Activated CD8-positive, alpha-beta memory T cell treated with anti-CD3 and anti-CD28 coated beads for 48 hours (primary cell): ENCODE results near the gene ENTPD2.
A peak's percentile ranks its signal among the peaks of the same experiment; 100 is the strongest.

ENCODE experiments used
- DNase-seq, 3 experiments: peaks; one replicate each; pipeline ENCODE4 v3.0.0-alpha.2; 2020; ENCODE audit warnings: low read depth in 2 of 3, low spot score in 2 of 3

The ENTPD2 gene

DNA sequence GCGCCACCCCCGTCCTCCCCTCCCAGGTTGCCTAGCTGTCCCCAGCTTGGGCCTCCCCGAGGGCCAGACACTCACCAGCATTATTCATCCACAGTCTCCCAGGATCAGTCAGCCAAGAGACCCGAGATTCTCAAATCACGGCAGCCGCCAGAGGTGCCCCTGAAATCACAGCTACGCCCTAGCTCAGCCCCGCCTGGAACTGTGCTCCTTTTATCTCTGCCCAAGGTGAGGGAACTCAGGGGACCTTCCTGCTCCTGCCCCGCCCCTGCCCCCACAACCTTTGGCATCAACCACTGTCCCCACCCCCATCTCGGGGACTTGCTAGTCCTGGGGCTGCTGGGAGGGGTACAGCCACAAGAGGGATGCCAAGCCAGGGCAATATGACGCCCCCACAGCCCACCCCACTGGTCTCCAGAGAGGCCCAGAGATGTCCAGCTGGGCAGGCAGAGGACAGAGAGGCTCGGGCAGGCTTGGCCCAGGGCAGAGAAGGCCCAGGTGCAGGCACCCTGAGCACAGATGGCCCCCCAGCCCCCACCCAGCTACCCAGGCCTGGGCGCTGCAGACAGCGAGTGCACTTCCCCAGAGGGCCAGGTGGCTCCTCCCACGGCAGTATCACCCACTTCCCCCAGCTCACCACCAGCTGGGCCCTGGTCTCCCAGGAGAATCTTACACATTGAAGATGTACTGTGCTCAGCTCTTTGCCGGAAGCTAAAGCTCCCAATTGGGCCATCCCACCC lies 21.8 kb downstream of the ENTPD2 start, which contains the start of gene FUT7:
TSS of gene FUT7 (minus strand) at position 185 of the 737 bp plus-strand sequence. CDS start at position 88, 97 bp downstream.
- no peak for DNase-seq

DNA sequence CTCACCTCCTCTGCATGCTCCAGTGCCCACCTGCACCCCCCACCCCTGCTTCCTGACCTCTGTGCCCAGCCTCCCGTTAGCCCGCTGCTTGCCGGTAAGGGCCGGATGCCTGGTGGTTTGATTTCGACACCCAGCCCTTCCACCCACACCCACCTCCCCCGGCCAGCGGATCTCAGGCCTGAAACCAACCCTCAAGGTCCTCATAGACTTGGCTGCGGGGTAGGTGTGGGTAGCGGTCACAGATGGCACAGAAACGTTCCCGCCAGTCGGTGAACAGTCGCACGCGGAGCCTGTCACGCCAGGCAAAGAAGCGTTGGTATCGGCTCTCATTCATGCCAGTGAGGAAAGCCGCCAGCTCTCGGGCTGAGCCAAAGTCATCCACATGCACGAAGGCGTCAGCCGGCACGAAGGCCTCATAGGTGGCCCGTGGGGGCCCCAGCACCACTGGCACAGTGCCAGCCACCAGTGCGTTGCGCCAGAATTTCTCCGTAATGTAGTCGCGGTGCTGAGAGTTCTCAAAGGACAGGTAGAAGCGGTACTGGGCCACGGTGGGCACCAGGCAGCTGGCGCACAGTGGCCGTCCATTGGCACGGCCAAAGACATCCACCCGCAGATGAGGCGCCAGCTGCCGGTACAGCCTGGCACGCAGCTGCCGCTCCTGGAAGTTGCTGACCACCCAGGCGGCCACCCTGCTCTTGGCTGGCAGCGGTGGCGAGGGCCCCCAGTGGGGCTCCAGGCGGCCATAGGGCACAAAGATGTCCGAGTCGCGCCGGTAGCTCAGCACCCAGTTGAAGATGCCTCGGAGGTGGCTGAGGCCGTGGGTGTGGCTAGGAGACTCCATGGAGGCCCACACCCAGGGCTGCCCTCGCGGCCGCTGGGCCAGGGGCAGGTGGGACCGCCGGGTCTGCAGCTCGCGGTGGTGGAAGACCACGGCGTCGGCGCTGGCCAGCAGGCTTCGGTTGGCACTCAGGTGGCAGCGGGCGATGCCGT lies 23.0 kb downstream of the ENTPD2 start:
- DNase-seq: no peak

DNA sequence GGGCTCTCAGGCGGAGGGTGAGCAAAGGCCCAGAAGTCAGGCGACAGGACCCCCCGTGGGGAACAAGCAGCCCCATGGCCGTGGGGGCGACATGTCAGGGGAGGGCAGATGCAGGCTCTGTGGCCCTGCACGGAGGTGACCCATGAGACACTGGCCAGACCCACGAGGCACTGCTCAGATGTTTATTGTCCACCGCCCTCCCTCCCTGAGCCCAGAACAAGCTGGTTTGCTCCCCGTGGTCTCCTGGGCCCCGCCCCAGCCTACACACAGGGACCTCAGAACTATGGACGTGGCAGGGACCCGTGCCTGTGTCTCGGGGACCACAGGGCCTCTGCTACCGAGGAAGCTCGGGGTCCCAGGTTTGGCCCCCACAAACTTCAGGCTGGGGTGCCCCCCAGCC lies 23.9 kb downstream of the ENTPD2 start:
- no peak for DNase-seq

DNA sequence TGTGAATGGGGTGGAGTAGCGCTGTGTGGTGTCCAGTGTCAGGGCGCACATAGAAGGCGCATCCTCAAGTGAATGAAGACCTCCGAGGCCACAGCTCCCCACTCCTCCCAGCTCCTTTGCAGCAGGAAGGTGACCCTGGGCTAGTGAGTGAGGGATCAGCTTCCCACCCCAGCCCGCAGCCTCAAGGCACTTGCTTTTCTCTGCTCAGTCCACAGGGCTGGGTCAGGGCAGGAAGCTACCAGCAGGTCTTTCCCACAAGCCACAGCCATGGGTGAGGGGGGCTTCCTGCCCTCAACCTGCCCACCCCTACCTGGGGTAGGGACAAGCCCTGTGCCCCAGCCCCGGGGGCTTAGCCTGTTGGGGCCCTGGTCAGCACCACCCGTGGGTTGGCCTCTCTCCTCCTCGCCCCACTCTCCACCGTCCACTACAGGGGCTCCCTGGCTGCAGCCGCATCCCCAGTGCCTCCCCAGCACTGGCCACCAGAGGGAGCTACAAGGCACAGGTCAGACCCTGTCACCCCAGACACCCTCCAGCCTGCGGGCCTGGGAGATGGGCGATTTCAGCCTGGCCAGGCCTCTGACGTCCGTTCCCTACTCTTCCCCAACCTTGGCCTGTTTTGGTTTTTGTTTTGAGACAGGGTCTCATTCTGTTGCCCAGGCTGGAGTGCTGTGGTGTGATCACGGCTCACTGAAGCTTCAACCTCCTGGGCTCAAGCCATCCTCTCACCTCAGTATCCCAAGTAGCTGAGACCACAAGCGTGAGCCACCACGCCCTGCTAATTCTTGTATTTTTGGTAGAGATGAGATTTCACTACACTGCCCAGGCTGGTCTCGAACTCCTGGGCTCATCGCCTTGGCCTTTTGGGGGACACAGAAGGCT lies 24.6 kb downstream of the ENTPD2 start:
- DNase-seq: peak; percentile 62 to 81 (median 71)

DNA sequence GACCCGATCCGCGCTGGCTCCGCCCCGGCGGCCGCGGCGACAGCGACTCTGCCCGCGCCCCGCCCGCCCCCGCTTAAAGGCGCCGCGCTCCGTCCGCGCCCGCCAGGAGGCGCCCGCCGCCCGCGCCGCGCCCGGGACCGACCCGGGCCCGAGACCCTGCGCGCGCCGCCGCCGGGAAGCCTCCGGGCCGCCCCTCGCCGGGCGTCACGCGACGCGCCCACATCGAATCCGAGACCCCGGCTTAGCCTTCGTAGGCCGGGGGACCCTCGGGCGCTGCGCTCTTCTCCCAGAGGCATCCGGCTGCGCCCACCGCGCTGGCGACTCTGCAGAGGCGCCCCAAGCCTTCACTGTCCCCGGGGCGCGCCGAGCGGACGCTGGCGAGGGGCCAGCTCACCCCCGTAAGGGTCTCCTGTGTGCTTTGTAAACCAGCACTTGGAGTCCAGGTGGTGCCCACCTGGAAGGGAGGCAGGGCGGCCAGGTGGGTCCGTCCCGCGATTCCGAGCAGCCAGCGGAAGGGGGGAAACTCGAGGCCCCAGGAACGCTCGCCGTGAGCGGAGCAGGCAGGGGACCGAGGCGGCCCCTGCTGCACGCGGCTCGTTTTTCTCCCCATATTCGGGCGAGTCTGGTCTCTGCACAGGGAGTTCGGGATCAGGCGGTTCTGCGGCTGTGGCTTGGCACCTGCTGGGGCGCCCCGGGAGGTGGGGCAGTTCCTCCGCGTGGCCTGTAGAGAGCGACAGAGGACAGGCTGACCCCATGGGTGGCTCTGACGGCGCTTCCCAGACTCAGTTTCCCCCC lies 25.4 kb downstream of the ENTPD2 start:
- peak in 1 of 3 experiments; percentile 48 for DNase-seq

DNA sequence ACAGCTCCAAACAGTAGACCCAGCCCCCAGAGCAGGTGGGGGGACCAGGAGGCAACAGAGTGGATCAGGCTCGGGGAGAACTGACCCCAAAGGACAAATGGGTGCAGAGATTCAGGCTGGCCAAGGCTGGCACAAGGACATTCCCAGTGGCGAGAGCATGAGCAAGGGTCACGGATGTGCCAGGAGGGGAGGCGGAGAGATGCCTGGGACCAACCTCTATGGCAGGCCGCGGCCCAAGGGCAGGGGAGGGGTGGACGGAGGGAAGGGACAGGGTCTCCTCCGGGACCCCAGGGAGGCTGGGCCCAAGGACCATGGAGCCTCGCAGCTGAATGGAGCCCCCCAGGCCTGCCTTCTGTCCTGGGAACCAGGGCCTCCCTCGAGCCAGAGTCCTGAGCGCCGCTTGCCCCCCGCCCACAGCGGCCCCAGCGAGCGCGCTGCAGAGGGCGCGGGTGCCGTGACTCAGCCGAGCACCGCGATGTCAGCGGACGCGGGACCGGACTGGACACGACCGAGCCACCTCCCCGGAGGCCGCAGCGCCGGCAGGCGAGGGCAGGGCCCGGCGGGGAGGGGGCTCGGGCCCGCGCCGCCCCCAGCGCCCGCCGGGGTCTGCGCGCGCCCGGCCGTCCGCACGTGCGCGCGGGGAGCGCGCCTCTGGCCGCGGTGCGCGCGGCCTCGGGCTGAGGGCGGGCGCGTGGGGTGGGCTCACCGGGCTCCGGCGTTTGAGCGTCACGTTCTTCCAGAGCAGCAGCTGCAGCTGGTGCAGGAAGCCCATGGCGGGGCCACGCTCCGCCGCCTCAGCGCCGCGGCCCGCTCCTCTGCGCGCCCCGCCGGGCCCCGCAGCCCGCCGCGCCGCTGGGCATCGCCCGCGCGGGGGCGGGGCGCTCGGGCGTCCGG lies 26.2 kb downstream of the ENTPD2 start, which contains the start of gene ABCA2:
TSS of gene ABCA2 (minus strand) at position 869 of the 894 bp plus-strand sequence. CDS start at position 772, 97 bp downstream.
- no peak for DNase-seq

DNA sequence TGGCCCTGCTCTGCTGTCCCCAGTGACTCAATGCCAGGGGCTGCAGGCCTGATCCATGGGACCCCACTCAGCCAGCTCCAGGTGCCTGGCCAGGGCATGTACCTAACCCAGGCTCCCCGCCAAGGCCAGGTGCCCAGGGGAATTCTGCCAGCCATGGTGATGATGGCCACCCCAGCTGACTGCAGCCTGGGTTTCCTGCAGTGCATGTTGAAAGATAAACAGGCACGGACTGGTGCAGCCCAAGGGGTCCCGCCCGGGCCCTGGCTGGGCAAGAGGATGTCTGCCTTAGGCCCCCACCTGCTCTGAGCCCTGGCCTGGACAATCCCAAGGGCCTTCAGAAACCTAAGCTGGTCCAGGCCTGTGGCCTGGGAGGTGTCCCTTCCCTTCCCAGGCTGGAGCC lies 27.0 kb downstream of the ENTPD2 start:
- no peak for DNase-seq

DNA sequence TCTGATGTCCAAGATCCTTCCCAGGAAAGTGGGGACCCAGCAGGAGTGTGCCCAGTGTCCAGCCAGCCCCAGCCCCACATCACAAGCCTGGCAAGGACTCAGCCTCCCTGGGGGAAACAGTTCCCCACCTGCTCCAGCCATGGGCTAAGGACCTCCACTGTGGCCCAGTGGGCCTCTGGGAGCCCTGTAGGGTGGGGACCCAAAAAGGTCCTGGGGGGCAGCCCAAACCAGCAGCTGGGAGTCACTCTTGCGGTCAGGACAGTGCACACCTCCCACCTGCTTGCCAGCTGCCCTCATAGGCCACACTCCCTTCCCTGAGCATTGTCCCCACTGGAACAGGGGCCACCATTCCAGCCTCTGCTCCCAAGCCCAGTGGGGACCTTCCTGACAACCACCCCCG lies 27.5 kb downstream of the ENTPD2 start:
- DNase-seq: no peak

DNA sequence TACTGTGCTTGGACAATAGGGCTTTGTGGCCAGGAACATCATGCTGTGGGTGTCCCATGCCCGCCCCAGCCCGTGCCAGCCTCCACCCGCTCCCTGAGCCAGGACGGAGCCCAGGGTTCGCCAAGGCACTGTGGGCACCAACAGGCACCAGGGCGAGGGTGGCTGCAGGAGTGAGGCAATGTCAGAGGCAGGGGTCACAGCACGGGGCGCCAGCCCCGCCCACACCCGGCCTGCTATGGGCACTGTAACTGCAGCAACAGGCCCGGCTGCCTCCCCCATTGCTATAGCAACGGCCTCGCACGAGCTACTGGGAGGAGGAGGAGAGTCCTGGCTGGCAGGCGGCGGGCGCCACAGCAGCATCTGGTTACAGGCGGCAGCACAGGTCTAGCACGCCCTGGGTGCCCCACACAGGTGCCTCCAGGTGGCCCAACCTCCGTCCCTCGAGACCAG lies 28.3 kb downstream of the ENTPD2 start:
- DNase-seq: no peak

DNA sequence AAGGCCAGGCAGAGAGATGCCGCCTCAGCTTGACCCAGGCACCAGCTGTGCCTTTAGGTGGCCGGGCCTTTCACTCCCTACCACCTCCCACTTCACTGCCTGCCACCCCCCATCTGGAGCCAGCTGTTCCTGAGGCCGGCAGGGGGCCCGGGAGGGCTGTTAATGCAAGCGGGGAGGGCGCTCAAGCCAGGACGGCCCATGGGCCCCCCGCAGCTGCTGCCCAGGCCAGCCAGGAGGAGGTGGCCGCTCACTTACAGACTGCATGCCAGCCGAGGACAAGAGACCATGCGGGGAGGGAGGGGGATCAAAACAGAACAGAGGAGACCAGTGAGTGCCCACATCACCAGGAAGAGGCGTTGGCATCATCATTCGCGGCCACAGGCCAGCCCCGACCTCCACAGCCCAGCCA lies 30.3 kb downstream of the ENTPD2 start:
- no peak for DNase-seq

DNA sequence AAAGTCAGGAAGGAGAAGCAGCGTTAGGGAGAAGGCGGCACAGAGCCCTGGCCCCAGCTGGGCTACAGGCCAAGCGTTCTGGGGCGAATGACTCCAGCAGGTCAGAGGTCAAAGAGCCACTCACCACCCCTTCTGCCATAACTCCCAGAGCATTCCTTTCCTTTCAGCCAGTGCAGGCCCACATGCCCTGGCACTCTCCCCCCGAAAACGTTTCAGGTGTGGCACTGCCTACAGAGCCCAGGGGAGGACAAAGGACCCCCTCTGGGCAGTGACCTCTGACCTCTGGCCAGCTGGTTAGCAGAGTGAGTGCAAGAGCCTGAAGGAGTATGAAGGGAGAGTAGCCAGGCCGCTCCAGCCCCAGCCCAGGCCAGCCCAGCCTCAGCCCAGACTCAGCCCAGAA lies 30.7 kb downstream of the ENTPD2 start:
- DNase-seq: no peak

DNA sequence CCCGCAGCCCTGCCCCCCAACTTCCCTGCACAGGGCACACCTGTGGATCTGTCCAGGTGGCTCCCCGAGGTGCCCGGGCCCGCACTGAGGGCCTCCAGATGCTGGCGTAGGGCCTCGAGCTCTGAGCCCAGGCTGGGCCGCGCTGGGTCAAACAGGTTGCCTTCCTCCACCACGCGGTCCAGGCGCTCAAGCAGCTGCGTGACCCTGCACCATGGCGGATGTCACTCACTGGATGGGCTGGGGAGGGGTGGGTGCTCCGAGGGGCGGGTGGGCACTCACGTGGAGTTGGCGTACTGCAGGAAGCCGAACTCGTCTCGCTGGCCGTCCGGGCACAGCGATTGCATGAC lies 31.2 kb downstream of the ENTPD2 start:
- no peak for DNase-seq

DNA sequence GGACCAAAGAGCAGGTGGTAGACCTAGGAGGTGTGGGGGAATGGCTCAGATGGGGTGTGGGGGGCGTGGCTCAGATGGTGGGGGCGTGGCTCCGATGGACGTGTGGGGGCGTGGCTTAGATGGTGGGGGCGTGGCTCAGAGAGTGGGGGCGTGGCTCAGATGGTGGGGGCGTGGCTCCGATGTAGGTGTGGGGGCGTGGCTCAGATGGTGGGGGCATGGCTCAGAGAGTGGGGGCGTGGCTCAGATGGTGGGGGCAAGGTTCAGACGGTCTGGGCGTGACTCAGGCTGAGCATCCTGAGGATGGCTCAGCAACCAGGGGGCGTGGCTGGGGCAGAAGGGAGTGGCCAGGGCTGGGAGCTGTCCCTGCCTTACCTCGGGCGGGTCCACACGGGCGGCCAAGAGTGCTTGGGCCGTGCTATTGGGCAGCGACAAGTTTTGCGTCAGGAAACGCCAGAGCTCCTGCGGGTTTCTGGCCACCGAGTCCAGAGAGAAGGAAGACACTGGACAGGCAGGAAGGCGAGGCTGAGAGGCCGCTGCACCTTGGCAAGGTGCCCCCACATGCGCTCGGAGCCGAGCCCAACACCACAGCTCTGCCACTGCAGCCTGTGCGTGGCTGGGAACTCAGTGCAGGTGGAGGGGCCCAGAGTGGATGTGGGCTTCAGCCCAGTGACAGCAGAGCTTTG lies 31.7 kb downstream of the ENTPD2 start:
- peak in 1 of 3 experiments; percentile 67 for DNase-seq

DNA sequence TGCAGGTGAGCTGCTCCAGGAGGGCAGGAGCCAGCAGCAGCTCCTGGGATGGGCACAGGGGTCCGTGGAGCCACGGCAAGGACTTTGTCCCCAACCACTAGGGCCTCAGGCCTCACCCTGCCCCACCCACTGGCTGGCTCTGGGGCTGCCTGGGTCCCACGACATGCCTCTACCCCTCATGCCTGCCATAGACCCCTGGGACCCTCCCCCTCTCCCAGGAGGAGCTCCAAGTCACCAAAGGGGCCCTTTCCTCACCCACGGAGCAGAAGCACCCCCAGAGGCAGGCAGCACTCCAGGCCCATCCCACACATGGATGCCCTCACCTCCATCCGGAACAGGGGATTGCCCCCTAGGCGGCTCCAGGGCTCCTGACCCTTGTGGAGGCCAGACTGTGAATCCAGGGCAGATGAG lies 32.3 kb downstream of the ENTPD2 start:
- no peak for DNase-seq

DNA sequence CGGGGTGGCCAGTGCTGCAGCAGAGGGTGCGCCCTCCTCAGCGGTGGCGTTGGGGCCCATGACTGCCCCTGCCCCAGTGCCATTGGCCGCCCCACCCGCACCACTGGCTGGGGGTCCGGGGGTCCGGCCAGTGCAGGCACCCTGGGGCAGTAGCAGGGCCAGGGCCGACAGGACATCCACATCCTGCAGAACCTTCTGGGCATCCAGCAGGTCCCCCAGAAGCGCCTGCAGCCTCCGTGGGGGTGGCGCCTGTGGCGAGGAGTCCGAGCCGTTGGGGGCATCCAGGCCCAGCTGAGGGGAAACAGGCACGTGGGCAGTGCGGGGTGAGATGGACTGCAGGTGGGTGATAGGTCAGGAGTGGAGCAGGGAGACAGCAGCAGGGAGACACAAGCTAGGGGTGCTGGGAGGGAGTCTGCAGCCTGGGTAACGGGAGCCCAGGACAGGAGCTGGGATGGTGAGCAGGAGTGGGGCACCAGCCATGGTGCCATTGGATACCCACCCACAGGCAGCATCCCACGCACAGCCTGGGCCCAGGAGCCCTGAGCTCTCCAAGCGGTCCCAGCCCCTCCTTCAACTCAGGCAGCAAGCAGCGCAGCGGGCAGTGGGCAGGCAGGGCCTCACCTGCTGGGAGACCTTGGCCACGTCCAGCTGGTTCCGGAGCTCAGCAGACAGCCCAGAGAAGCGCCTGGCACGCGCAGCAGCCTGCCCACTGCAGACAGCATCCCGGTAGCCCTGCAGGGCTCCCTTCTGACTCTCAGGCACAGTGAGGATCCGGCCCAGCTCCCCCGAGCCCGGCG lies 32.9 kb downstream of the ENTPD2 start:
- DNase-seq: no peak

DNA sequence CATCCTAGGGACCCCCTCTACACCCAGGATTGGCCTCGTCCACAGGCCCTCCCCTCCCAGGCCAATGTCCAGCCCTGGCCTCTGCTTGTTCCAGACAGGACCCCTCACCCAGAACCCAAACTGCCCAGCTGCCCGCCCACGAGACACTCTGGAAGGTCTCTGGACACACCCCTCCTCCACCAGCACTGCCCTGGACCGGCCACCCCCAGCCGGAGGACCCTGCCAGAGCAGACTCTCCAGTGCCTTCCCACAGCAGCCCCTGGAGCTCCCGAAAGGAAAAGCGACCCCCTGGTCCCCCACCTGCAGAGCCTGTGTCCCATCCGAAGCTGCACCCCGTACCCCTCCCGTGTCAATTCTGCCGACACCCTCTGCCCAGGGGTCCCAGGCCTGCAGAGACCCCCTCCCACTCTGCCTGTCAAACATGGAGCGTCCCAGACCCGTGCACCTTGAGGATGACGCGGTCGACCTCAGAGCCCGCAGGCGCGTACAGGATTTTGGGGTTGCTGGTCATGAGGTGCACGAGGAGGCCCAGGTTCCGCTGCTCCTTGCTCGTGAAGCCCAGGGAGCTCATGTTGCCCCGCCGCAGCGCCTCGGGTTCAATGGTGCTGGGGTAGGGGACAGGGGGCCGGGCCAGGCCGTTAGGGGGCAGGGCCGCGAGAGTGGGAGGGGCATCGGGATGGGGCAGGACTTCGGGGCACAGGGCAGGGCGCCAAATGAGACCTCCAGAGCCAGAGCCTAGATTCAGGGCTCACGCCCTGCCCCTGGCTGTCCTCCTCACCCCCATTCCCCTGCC lies 33.8 kb downstream of the ENTPD2 start:
- DNase-seq: no peak
